LNCaP clone FGC (cell line): ENCODE results near the gene AGPAT3.
A peak's percentile ranks its signal among the peaks of the same experiment; 100 is the strongest.

Experiments
- DNase-seq: peaks from one replicate; pipeline ENCODE4 v3.0.0-alpha.2; 2011; ENCODE audit warnings: low read depth
- H3K4me3 ChIP-seq: 2 replicates; pipeline ENCODE4 v1.5.1; 2011; ENCODE audit warnings: mild to moderate bottlenecking, low read depth, low read length, control low read depth
- CTCF ChIP-seq: IDR thresholded peaks from 2 replicates; pipeline ENCODE4 v1.5.1; 2012; ENCODE audit warnings: mild to moderate bottlenecking; ENCODE audit not compliant: control insufficient read depth, insufficient read depth; ENCODE audit errors: extremely low read depth

Gene AGPAT3

GRCh38 chr21:43864962-43865539 is at the start of gene AGPAT3:
AGPAT3 (plus strand) TSS chr21:43865223; CDS start chr21:43959682, 94,459 bp downstream.
- peak; percentile 18; the same call in 1 of the 2 replicates for TF ChIP-seq CTCF
- DNase-seq, result no peak
- H3K4me3 ChIP-seq, result peak within 1 kb of the TSS; percentile 61

DNA sequence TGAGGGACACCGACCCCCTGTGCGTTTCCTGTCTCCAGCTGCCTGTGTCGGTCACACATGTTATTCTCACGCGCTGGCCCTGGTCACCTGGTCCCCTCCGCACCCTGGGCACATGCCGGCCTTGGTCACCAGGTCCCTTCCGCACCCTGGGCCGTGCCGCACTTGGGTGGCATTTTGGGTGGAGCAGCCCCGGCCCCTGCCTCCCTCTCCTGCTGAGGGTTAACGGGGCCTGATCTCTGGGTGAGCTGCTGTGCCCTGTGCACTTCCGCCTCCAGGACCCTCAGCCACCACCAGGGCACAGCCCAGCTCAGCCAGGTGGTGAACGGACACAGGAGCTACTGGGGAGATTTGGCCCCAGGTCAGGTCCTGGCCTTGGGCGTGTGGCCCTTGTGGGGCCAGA is 49.0 kb upstream of the AGPAT3 start:
- H3K4me3 ChIP-seq, result no peak overlapping the region
- TF ChIP-seq CTCF, result no peak
- no peak for DNase-seq

DNA sequence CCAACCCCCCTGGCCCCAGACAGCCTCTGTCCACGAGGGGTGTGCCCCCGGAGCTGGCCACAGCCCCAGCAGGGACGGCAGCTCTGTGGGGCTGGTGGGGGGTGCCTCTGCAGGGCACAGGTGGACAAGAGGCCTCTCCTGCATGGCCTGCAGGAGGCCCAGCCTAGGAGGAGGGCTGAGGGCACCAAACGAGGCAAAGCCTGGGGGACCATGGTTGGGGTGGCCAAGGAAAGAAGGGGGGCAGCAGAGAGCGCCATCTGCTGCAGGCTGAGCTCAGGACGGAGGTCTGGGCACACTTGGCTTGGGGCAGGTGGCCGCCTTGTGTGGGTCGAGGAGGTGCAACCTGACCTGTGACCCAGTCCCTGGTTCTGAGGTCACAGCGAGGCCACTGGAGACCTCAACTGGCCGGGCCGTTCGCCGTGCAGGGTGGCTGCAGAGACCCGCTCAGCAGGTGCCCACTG is 48.4 kb upstream of the AGPAT3 start:
- no peak for TF ChIP-seq CTCF
- no peak for DNase-seq
- no peak overlapping the region for H3K4me3 ChIP-seq

DNA sequence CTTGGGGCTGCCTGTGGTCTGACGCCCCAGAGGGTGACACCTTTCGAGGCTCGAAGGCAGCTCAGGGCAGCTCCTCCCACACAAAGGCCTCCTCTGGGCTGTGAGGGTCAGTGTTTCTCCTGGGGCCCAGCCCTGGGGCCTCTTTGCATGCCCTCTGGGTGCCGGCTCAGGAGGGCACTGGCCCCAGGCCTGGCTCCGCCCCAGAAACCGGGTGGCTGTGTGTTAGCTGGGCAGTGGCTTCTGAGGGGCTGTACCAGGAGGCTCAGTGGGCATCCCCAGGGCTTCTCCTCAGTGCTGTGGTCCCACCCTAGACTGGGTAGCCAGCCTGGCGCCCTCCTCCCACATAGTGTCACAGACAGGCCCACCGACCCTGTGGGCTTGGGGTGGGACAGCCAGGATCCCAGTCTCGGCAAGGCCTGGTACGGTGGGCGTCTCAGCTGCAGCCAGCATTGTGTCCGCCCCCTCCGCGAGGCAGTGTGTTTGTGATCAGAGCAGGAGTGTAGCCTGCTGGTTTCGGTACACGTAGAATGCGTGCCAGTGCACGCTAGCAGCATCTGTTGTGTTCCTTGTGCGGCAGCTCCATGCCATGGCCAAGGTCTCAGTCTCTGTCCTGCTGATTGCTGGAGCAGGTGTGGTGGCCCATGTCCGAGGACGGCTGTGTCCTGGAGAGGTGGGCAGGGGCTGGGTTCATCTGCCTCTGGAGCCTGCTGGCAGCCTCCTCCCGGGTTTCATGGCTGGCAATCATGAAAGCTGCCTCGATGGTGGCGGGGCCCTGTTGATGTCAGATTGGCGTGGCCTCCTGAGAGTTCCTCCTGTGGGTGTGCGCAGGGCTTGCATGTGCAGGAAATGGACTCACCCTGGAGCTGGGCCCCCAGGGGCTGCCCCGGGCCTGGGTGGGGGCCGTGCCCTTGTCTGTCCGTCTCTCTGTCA is 47.6 kb upstream of the AGPAT3 start:
- no peak overlapping the region for H3K4me3 ChIP-seq
- no peak for TF ChIP-seq CTCF
- no peak for DNase-seq

- no peak for DNase-seq
- H3K4me3 ChIP-seq, result no peak overlapping the region
Measured at GRCh38 chr21:43818685-43819084, 46.3 kb upstream of the AGPAT3 start.

DNA sequence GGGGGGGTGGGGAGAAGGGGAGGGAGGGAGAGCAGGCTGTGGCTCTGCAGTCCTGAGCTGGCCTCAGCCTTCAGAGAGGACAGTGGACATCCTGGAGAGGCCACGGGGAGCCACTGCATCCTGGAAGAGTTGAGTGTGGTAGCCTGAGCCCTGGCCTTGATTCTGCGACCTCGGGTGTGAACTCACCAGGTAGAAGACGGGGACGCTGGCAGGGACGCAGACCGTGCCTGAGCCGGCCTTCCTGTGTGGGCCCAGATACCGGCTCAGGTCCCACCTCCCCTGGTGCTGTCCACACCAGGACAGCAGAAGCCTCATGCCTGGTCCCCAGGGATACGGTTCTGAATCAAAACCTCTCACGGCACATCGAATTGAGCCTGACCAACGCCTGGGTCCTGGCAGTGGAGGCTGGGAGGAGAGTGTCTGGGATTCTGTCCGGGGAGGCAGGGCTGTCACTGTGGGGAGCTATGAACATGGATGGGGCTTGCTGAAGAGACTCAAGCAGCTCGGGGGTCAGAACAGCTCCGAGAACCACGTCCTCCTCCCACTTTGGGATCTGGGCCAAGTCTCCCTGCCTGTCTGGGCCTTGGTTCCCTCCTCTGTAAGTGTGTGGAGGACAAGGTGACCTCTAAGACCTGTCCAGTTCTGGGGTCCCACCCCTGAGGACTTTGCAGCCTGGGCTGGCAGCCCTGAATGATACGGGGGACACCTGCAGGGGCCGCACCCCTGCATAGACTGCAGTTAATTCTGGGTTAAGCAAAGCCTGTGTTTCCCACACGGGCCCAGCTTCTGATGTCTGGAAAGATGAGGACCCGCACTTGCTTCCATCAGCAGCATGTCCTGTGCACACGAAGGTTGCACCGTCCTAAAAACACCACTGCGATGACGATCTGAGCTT is 45.3 kb upstream of the AGPAT3 start:
- DNase-seq, result no peak
- H3K4me3 ChIP-seq, result no peak overlapping the region
- no peak for TF ChIP-seq CTCF

More at GRCh38 chr21:43818685-43819084, 46.3 kb upstream of the AGPAT3 start:
- no peak for TF ChIP-seq CTCF
